Tibial nerve (tissue), 4 donors: Measurements from ENCODE around the gene MATCAP1. TPM values are rescaled to one million over a fixed set of nuclear protein-coding genes. Genes with fewer than 3 reads are reported as not detected.

ENCODE experiments used
- DNase-seq, 2 donors: peaks; one replicate each; pipeline ENCODE4 v3.0.0-alpha.2; 2019; ENCODE audit warnings: low spot score in 2 of 2
- H3K27ac ChIP-seq, 4 donors: fragments of 200-600 bp; sonication (generic) in 3 of 4; one replicate each; pipeline ENCODE4 v1.5.1; 2017 to 2019; ENCODE audit warnings: mild to moderate bottlenecking in 1 of 4
- H3K27me3 ChIP-seq, 2 donors: fragments of 200-600 bp; sonication (generic) in 1 of 2; one replicate each; pipeline versions ENCODE4 v1.5.1 to v1.6.0; 2017 to 2019
- H3K36me3 ChIP-seq, 3 donors: fragments of 200-600 bp; sonication (generic); one replicate each; pipeline ENCODE4 v1.5.1; 2018 to 2019
- H3K4me1 ChIP-seq, 4 donors: fragments of 200-600 bp; sonication (generic) in 3 of 4; one replicate each; pipeline ENCODE4 v1.5.1; 2017 to 2019
- H3K4me3 ChIP-seq, 4 donors: fragments of 200-600 bp; sonication (generic) in 3 of 4; one replicate each; pipeline ENCODE4 v1.5.1; 2017 to 2019; ENCODE audit warnings: mild to moderate bottlenecking in 1 of 4, moderate library complexity in 1 of 4
- H3K9me3 ChIP-seq, 4 donors: fragments of 200-600 bp; sonication (generic) in 3 of 4; one replicate each; pipeline ENCODE4 v1.5.1; 2017 to 2019
- CTCF ChIP-seq, 5 experiments: fragments of 200-600 bp in 3 of 5; fragments of 450-650 bp in 2 of 5; sonication (generic) in 3 of 5; IDR thresholded peaks; one replicate each; pipeline ENCODE4 v1.5.1; 2016 to 2019; ENCODE audit warnings: antibody characterized with exemption in 5 of 5, mild to moderate bottlenecking in 3 of 5, moderate library complexity in 2 of 5
- EP300 ChIP-seq, 2 donors: sonication (generic); formaldehyde crosslinking; IDR thresholded peaks; one replicate each; pipeline ENCODE4 v1.6.1; 2017; ENCODE audit warnings: antibody characterized with exemption in 2 of 2, mild to moderate bottlenecking in 1 of 2
- POLR2A ChIP-seq, 2 donors: fragments of 450-650 bp; IDR thresholded peaks; one replicate each; pipeline ENCODE4 v1.6.1; 2017; ENCODE audit warnings: antibody characterized with exemption in 2 of 2, mild to moderate bottlenecking in 2 of 2, moderate library complexity in 2 of 2
- WGBS, 2 donors: methylation state at CpG; one replicate each; pipeline ENCODE4 v1.1.5; 2018; 5-methylcytosine and 5-hydroxymethylcytosine counted together
- total RNA-seq, 4 donors: library from RNA; depleted of rRNA; stranded (reverse); fragments of >200 nt; gene quantifications; one replicate each; pipeline ENCODE4 v1.1.0, GENCODE V29; 2016

The MATCAP1 gene
- total RNA-seq, 4 donors from 2014 or later = 13.6 to 42.9 (median 18.9) TPM

- Histone ChIP-seq H3K4me1 (peaks cover 0 to 22% (median 7%) of the 10 kb centered on the region in 4 donors), H3K9me3 (no peaks in the 10 kb centered on the region), H3K27ac (no peak overlapping the region), H3K27me3 (peaks cover 0 to 19% of the 10 kb centered on the region in 2 donors), H3K4me3 (peak overlapping the region in 1 of 4 donors; percentile 67), H3K36me3 (peaks cover 0 to 54% (median 19%) of the 10 kb centered on the region in 3 donors)
- WGBS, 2 donors = 76 to 77% methylated on average over 51 to 61 of the region's 77 CpGs
- TF ChIP-seq CTCF (IDR thresholded peaks at IDR 0.05) = no peak
- no peak for TF ChIP-seq EP300 (IDR thresholded peaks at IDR 0.05)
- no peak for TF ChIP-seq POLR2A (IDR thresholded peaks at IDR 0.05)
- DNase-seq = no peak
These were observed 34.3 kb downstream of the MATCAP1 start for GRCh38 chr16:67149276-67150046.

- H3K4me3 ChIP-seq = no peak overlapping the region
- peaks cover 0 to 61% (median 19%) of the 10 kb centered on the region in 3 donors for H3K36me3 ChIP-seq
- peaks cover 0 to 20% (median 7%) of the 10 kb centered on the region in 4 donors for H3K4me1 ChIP-seq
- H3K9me3 ChIP-seq = no peaks in the 10 kb centered on the region
- TF ChIP-seq CTCF (IDR thresholded peaks at IDR 0.05) (no peak), POLR2A (IDR thresholded peaks at IDR 0.05) (no peak), EP300 (IDR thresholded peaks at IDR 0.05) (no peak)
- WGBS, 2 donors = 75 to 88% methylated on average over 8 to 10 of the region's 11 CpGs
- no peak overlapping the region for H3K27ac ChIP-seq
- DNase-seq = no peak
- peaks cover 0 to 17% of the 10 kb centered on the region in 2 donors for H3K27me3 ChIP-seq
These were observed 35.0 kb downstream of the MATCAP1 start for GRCh38 chr16:67148656-67149275.

GRCh38 chr16:67148221-67148620 lies 35.5 kb downstream of the MATCAP1 start:
- no peak for TF ChIP-seq CTCF (IDR thresholded peaks at IDR 0.05)
- no peak for TF ChIP-seq POLR2A (IDR thresholded peaks at IDR 0.05)
- no peak for TF ChIP-seq EP300 (IDR thresholded peaks at IDR 0.05)
- H3K27me3 ChIP-seq = peaks cover 0 to 17% of the 10 kb centered on the region in 2 donors
- 93 to 95% methylated on average over 2 of the region's 2 CpGs for whole genome bisulfite sequencing, 2 donors
- H3K36me3 ChIP-seq = peaks cover 0 to 67% (median 19%) of the 10 kb centered on the region in 3 donors
- H3K9me3 ChIP-seq = no peaks in the 10 kb centered on the region
- H3K4me1 ChIP-seq = peaks cover 0 to 20% (median 7%) of the 10 kb centered on the region in 4 donors
- no peak overlapping the region for H3K4me3 ChIP-seq
- no peak for DNase-seq
- H3K27ac ChIP-seq = no peak overlapping the region

- no peak for TF ChIP-seq EP300 (IDR thresholded peaks at IDR 0.05)
- 91 to 95% methylated on average over 4 of the region's 4 CpGs for WGBS, 2 donors
These were observed 36.2 kb downstream of the MATCAP1 start for GRCh38 chr16:67147437-67148140.

GRCh38 chr16:67146523-67147357 lies 37.0 kb downstream of the MATCAP1 start:
- Histone ChIP-seq H3K27ac (no peak overlapping the region), H3K27me3 (peaks cover 0 to 16% of the 10 kb centered on the region in 2 donors), H3K4me1 (peaks cover 0 to 20% (median 7%) of the 10 kb centered on the region in 4 donors), H3K9me3 (no peaks in the 10 kb centered on the region), H3K36me3 (peaks cover 0 to 81% (median 19%) of the 10 kb centered on the region in 3 donors), H3K4me3 (no peak overlapping the region)
- no peak for DNase-seq
- 78 to 84% methylated on average over 7 of the region's 7 CpGs for WGBS, 2 donors
- TF ChIP-seq EP300 (IDR thresholded peaks at IDR 0.05) (no peak), POLR2A (IDR thresholded peaks at IDR 0.05) (no peak), CTCF (IDR thresholded peaks at IDR 0.05) (no peak)

More at GRCh38 chr16:67147437-67148140, 36.2 kb downstream of the MATCAP1 start:
- H3K4me3 ChIP-seq = no peak overlapping the region
- DNase-seq = no peak
- peaks cover 0 to 73% (median 19%) of the 10 kb centered on the region in 3 donors for H3K36me3 ChIP-seq
- no peaks in the 10 kb centered on the region for H3K9me3 ChIP-seq
- H3K27me3 ChIP-seq = peaks cover 0 to 17% of the 10 kb centered on the region in 2 donors
- no peak overlapping the region for H3K27ac ChIP-seq
- peaks cover 0 to 20% (median 7%) of the 10 kb centered on the region in 4 donors for H3K4me1 ChIP-seq
